ENCODE results near the gene PSMG3. TPM values are rescaled to one million over a fixed set of nuclear protein-coding genes. Genes with fewer than 3 reads are reported as not detected.

The PSMG3 gene
- total RNA-seq, 1 donor from 2014 or later, result 19.7 TPM

DNA sequence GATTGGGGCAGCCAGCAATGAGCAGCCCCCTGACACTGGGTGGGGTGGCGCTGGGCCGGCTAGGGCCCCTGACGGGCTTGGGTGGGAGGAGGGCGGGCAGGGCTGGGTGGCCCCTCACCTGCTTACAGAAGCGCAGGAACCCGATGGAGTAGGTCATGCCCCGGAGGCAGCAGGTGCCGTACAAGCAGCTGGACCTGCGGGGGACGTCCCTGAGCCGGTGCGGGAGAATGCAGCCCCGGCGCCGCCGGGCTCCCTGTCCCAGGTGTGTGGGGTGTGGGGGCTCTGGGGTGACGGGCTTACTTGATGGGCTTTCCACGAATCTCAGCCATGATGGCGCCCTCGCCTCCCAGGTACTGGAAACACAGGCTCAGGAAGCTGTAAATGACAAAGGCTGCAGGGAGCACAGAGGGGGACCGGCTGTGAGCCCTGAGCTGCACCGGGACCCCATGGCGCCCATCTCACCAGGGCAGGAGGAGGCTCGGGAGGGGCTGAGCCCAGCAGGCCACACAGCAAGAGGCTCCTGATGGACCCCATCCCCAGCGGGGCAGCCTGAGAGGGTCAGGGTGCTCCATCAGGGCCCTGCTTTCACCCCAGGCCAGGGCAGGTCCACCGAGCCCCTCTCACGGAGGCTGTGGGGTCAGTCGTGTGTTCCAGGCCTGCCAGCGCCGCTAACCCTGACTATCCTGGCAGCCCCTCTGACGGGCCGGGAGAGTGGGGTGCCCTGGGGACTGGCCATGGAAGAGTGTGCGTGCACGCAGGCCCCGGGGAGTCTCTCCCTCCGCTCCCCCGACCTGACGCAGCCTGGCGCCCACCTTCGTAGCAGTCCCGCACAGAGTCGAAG, 19.6 kb downstream of the PSMG3 start:
- ATAC-seq (no peak), DNase-seq (no peak)
- Histone ChIP-seq H3K9me3 (no peaks in the 10 kb centered on the region), H3K4me1 (peaks cover 3% of the 10 kb centered on the region), H3K27me3 (ENCODE audit: low read depth) (no peaks in the 10 kb centered on the region), H3K4me3 (no peak overlapping the region), H3K27ac (no peak overlapping the region), H3K36me3 (no peaks in the 10 kb centered on the region)
- TF ChIP-seq, protein P1, sequence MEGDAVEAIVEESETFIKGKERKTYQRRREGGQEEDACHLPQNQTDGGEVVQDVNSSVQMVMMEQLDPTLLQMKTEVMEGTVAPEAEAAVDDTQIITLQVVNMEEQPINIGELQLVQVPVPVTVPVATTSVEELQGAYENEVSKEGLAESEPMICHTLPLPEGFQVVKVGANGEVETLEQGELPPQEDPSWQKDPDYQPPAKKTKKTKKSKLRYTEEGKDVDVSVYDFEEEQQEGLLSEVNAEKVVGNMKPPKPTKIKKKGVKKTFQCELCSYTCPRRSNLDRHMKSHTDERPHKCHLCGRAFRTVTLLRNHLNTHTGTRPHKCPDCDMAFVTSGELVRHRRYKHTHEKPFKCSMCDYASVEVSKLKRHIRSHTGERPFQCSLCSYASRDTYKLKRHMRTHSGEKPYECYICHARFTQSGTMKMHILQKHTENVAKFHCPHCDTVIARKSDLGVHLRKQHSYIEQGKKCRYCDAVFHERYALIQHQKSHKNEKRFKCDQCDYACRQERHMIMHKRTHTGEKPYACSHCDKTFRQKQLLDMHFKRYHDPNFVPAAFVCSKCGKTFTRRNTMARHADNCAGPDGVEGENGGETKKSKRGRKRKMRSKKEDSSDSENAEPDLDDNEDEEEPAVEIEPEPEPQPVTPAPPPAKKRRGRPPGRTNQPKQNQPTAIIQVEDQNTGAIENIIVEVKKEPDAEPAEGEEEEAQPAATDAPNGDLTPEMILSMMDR (IDR thresholded peaks at IDR 0.05), result no peak
- intact Hi-C loops (cut with DNase I), result no loop called here

DNA sequence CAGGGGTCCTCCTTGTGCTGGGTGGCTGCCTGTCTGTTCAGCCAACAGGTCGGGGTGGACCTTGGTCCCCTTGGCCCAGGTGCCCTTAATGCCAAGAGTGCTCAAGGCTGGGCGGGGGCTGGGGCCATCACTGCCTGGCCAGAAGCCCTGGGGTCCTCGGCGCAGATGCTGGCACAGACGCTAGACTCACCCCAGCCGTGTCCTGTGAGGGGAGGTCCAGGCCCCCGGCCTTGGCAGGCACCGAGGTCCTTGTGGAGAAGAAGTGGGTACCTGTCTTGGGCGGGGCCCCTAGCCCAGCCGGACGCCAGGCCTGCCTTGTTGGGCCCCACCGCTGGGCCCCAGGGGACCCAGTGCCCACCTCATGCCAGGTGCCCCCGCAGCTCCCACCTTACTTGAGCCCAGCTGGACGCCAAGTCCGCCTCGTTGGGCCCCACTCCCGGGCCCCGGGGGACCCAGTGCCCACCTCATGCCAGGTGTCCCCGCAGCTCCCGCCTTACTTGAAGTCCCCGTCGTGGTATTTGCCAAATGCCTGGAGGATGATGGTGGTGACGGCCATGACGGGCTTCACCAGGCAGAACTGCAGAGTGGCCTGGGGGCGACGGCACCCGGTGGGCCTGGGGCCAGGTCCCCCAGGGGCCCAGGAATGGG, 20.4 kb downstream of the PSMG3 start:
- no peak for ATAC-seq
- intact Hi-C loops (cut with DNase I), result no loop called here

DNA sequence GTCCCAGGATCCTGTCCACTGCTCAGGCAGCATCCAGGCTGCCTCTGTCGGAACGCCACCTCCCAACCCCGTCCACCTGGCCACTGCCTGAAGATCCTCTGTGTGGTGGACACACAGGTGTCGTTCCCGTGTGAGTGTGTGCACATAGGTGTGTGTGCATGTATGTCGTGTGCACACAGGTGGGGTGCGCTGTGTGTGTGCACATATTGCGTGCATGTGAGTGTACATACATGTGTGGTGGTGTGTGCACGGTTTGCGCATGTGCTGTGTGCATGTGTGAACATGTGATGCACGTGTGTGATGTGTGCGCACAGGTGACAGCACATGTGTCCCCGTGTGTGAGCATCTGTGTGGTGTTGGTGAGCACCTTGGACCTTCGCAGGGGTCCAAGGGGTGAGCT, 20.9 kb downstream of the PSMG3 start:
- no peak for ATAC-seq
- H3K4me1 ChIP-seq, result no peaks in the 10 kb centered on the region
- H3K36me3 ChIP-seq, result peaks cover 9% of the 10 kb centered on the region
- H3K27ac ChIP-seq, result no peak overlapping the region
- intact Hi-C loops (cut with DNase I), result no loop called here
- no peaks in the 10 kb centered on the region for H3K27me3 ChIP-seq (ENCODE audit: low read depth)
- TF ChIP-seq, protein P1 (IDR thresholded peaks at IDR 0.05), result no peak
- DNase-seq, result no peak
- no peaks in the 10 kb centered on the region for H3K9me3 ChIP-seq
- no peak overlapping the region for H3K4me3 ChIP-seq

More for the DNA sequence above, 20.4 kb downstream of the PSMG3 start:
- H3K4me1 ChIP-seq, result no peaks in the 10 kb centered on the region
- H3K27ac ChIP-seq, result no peak overlapping the region
- peaks cover 3% of the 10 kb centered on the region for H3K36me3 ChIP-seq
- TF ChIP-seq, protein P1 (IDR thresholded peaks at IDR 0.05), result no peak
- H3K9me3 ChIP-seq, result no peaks in the 10 kb centered on the region
- H3K4me3 ChIP-seq, result no peak overlapping the region
- H3K27me3 ChIP-seq (ENCODE audit: low read depth), result no peaks in the 10 kb centered on the region
- DNase-seq, result no peak

DNA sequence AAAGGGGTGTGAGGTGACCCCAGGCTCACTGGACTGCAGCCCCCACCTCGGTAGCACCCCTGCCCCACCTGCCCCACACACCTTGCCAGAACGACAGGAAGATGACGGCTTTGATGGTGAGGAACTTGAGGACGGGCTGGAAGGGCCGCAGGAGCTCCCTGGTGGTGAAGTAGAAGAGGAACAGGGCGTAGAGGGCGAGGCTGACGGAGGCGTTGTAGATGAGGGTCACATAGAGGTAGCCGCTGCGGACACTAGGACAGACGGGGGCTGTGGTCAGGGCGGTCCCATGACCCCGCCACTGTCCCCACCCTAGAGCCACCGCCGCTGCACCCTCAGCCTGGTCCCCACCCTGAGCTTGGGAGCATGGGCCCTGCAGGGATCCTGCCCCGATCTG, 21.4 kb downstream of the PSMG3 start:
- Histone ChIP-seq H3K4me3 (no peak overlapping the region), H3K27me3 (ENCODE audit: low read depth) (no peaks in the 10 kb centered on the region), H3K27ac (no peak overlapping the region), H3K36me3 (peaks cover 13% of the 10 kb centered on the region), H3K9me3 (no peaks in the 10 kb centered on the region), H3K4me1 (no peaks in the 10 kb centered on the region)
- intact Hi-C loops (cut with DNase I), result no loop called here
- ATAC-seq (peak; percentile 3 to 4), DNase-seq (no peak)
- TF ChIP-seq, protein P1 (IDR thresholded peaks at IDR 0.05), result no peak

DNA sequence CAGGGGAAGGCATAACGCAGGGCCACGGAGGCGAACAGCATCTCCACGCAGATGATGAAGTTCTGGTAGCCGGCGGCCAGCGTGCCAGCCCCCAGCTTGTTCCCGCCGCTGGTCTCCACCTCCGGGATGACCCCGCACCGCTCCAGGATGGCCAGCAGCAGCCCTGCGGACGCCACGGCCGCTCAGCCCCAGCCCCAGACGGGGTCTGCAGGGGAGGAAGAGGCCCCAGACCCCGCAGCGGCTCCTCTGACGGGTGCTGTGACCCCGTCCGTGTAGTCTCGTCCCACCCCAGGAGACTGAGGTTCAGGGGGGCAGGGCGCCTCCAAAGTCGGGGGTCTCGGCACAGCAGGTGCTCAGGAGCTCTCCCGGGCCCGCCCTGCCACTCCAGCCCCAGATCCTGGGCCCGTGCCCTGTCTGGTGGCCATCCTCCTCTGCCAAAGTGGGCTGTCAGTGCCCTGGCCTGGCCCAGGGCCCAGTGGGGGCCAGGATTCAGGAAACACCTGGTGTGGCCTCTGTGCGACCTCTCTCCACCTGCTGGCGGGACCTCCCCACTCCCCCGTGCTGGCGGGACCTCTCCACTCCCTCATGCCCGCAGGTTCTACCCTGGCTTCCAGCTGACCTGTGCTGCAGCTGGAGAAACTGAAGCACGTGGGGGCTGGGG, 21.9 kb downstream of the PSMG3 start:
- H3K27me3 ChIP-seq (ENCODE audit: low read depth), result no peaks in the 10 kb centered on the region
- peaks cover 17% of the 10 kb centered on the region for H3K36me3 ChIP-seq
- H3K4me1 ChIP-seq, result no peaks in the 10 kb centered on the region
- H3K9me3 ChIP-seq, result no peaks in the 10 kb centered on the region
- H3K4me3 ChIP-seq, result no peak overlapping the region
- DNase-seq (no peak), ATAC-seq (no peak)
- intact Hi-C loops (cut with DNase I), result no loop called here
- TF ChIP-seq, protein P1 (IDR thresholded peaks at IDR 0.05), result no peak
- no peak overlapping the region for H3K27ac ChIP-seq

Measured in lower lobe of right lung (tissue), 2 donors.